GM23338 (cell line): Measurements from ENCODE around the gene HGF.

Experiments
- CTCF ChIP-seq, 2 experiments: fragments of 200-600 bp in 1 of 2; sonication (generic) in 1 of 2; conservative IDR thresholded peaks; 2 replicates each; pipeline versions ENCODE4 v1.5.1 to v1.6.1; 2016 to 2017; ENCODE audit warnings: antibody characterized with exemption in 2 of 2, low read depth in 2 of 2, mild to moderate bottlenecking in 2 of 2, moderate library complexity in 1 of 2
- EZH2 ChIP-seq: fragments of 200-600 bp; sonication (generic); IDR thresholded peaks from one replicate; pipeline ENCODE4 v1.8.0; 2017; ENCODE audit warnings: antibody characterized with exemption, mild to moderate bottlenecking, low read depth; ENCODE audit not compliant: unreplicated experiment
- EZH2phosphoT487 ChIP-seq: fragments of 200-600 bp; sonication (generic); IDR thresholded peaks from one replicate; pipeline ENCODE4 v1.8.1; 2018; ENCODE audit warnings: antibody characterized with exemption; ENCODE audit not compliant: unreplicated experiment
- NANOG ChIP-seq: IDR thresholded peaks from 2 replicates; pipeline ENCODE4 v1.6.1; 2016; ENCODE audit warnings: antibody characterized with exemption, borderline replicate concordance
- ZNF114 ChIP-seq: fragments of 250-450 bp; sonication (Bioruptor Pico); IDR thresholded peaks from 2 replicates; pipeline ENCODE4 v1.5.0; 2020; ENCODE audit warnings: mild to moderate bottlenecking, moderate library complexity
- TF ChIP-seq, protein P1 (sequence below): IDR thresholded peaks from one replicate; pipeline ENCODE4 v1.6.1; 2018; ENCODE audit warnings: antibody characterized with exemption; ENCODE audit not compliant: unreplicated experiment

GRCh38 chr7:81652225-81652624 is 117.6 kb downstream of the HGF start:
- TF ChIP-seq NANOG (no peak), CTCF (conservative IDR thresholded peaks at IDR 0.05; ENCODE audit: low read depth in 2 of 2) (no peak), ZNF114 (CRISPR knock-in tag) (no peak), EZH2phosphoT487 (no peak), EZH2 (no peak)
- TF ChIP-seq, protein P1, sequence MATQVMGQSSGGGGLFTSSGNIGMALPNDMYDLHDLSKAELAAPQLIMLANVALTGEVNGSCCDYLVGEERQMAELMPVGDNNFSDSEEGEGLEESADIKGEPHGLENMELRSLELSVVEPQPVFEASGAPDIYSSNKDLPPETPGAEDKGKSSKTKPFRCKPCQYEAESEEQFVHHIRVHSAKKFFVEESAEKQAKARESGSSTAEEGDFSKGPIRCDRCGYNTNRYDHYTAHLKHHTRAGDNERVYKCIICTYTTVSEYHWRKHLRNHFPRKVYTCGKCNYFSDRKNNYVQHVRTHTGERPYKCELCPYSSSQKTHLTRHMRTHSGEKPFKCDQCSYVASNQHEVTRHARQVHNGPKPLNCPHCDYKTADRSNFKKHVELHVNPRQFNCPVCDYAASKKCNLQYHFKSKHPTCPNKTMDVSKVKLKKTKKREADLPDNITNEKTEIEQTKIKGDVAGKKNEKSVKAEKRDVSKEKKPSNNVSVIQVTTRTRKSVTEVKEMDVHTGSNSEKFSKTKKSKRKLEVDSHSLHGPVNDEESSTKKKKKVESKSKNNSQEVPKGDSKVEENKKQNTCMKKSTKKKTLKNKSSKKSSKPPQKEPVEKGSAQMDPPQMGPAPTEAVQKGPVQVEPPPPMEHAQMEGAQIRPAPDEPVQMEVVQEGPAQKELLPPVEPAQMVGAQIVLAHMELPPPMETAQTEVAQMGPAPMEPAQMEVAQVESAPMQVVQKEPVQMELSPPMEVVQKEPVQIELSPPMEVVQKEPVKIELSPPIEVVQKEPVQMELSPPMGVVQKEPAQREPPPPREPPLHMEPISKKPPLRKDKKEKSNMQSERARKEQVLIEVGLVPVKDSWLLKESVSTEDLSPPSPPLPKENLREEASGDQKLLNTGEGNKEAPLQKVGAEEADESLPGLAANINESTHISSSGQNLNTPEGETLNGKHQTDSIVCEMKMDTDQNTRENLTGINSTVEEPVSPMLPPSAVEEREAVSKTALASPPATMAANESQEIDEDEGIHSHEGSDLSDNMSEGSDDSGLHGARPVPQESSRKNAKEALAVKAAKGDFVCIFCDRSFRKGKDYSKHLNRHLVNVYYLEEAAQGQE, result no peak
